ENCODE measurements around the gene XPNPEP1.
A peak's percentile ranks its signal among the peaks of the same experiment; 100 is the strongest.

Gene XPNPEP1

DNA sequence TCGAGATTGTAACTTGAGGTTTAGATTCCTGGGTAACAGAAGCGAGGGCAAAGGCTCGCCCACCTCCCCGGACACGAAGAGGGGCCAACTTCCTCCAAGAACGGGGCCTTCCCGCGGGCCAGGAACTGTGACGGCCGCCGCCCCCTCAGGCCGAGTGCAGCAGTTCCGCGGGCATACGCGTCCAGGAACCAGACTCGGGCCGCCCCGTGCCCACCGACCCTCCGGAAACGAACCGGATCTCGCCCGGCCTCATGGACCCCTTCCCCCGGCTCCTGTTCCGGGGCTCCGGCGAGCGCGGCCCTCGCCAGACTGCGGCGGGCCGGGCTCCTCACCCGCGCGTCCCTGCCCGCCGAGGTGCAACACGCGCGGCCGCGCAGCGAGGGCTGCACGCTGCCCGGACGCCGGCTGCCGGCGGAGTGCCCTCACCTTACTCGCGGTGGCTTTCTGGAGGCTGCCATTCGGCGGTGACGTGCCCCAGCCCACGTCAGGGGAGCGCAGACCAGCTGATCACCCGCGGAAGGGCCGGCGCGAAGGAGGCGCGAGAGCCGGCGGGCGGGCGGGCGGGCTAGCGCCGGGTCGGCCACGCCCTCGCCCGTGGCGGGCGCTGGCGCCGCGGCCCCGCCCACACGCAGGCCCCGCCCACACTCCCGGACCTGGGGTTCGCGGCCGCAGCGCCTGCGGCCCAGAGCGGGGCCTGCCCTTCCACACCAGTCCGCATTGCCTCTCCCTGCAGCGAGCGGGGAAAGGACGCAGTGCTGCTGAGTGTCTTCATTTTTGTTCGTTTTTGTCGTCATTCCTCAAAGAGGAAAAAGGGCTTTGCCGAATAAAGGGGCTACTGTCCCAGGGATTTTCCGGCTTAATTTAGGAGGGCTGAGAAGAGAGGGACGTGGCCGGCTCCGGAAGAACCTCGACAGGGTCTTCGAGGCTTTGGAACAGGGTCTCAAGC is at the start of gene XPNPEP1:
TSS of gene XPNPEP1 (minus strand) at position 536 of the 946 bp plus-strand sequence. CDS start at position 458, 78 bp downstream.
- peak; percentile 92 for DNase-seq

DNA sequence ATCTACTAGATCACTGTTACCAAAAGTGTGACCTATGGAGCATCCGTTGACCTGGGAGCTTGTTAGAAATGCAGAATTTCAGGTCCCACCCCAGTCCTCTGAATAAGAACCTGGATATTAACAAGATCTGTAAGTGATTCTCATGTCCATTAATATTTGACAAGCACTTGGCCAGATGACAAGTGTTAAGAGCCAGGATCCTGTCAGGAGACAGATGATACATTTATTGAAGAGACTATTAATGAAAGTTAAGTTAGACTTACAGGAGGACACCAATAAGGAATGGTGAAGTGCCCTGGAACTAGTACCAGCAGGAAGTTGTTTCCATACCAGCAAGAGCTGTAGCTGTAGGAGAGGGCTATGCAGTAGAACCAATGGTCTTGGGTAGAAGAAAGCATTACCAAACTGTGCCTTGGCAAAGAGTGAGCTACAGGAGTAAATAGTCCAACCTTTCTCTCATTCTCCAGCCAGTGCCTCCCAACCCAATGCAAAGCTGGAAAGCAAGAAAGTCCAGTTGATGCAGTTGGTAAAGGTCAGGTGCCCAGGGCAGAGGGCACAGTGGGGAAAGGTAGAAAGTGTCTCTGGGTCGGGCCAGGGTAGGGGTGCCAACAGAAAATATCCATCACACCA is 49.2 kb upstream of the XPNPEP1 start:
- DNase-seq: no peak

DNA sequence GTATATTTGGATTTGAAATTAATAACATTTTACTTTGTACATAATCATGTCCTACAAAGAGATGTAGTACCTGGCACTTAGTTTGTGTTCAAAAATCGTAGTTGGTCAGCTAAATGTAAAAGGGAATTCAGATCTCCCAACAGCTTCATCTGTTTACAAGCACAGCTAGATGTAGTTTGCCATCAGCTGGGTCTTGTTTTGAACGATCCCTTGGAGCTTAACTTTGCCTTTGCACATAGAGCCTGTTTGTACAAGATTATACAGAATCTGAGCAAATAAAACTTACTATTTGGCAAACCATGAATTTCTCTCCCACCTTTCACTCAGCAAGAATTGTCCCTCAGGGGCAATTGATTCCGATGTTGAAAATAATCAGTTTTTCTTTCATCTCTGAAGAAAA is 48.3 kb upstream of the XPNPEP1 start:
- no peak for DNase-seq

DNA sequence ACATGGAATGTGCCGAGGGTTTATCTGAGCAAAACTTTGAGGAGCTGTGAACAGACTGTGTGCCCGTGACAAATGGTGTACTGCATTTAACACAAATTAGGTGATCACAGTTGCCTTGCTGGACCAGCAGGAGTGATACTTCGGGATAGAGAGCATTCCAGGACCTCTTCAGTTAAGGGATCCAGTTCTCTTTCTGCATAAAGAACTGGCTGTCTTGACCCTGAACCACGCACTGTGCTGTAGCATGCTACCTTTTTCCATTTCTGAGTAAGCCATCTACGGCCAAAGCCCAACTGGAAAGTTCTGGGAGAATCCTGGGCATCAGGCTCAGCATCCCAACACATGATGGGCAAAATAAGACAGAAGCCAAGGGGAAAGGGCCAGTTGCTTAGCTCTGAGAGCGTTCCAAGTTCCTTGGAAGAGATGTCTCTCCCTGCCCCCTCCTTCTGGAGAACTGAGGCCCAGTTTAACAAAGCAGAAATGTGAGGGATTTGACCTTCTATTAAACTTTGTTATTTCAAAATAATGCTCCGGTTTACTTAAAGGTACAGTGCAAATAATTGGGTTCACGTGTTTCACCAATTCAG is 46.5 kb upstream of the XPNPEP1 start:
- DNase-seq: no peak

DNA sequence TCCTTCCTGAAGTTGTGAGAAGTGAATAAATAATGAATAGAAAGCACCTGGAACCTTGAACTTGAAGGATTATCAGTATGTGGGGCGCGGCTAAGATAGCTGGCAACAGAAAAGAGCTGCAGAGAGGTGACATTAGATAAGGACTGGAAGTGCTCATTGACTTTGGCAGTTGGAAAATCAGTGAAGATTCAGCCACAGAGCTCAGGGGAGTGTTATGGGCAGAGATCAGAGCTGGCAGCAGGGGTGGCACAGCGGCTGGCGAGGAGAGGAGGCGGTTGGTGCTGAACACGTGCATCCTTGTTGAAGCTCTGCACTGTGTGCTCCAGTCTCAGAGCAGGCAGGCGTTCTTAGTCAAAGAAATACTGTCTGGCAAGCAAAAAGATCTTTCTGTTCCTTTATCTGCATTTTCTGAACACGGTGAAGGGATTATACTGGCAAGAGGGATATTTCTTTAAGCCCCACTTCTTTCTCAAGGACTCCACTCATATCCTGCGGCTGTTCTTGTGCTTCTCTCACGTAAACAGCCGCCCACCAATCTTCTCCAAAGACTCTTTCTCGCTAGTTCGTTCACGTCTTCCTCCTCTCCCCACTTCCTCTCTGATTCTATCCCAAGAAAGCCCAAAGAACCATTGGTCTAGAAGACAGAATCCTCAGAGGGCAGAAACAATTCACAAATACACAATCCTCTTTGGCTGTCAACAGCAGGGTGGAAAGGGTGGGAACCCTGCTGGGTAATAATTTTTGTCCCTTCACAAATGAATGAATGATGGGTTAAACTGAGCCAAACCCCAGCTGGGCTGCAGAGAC is 45.8 kb upstream of the XPNPEP1 start:
- DNase-seq: no peak

DNA sequence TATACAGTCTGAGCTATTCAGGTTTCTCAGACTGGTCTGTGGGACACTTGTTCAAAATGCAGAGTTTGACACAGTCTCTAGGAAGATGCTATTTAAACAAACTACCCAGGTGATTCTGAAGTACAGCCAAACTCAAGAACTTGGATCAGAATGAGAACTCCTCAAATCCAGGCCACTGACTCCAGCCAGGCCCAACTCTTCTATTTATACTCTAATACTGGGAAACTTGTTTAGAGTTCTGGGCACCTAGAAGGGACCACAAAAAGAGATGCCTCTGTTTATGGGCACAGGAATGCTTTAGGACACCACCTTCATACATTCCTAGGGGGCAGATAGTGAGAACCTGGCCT is 44.4 kb upstream of the XPNPEP1 start:
- DNase-seq: no peak

DNA sequence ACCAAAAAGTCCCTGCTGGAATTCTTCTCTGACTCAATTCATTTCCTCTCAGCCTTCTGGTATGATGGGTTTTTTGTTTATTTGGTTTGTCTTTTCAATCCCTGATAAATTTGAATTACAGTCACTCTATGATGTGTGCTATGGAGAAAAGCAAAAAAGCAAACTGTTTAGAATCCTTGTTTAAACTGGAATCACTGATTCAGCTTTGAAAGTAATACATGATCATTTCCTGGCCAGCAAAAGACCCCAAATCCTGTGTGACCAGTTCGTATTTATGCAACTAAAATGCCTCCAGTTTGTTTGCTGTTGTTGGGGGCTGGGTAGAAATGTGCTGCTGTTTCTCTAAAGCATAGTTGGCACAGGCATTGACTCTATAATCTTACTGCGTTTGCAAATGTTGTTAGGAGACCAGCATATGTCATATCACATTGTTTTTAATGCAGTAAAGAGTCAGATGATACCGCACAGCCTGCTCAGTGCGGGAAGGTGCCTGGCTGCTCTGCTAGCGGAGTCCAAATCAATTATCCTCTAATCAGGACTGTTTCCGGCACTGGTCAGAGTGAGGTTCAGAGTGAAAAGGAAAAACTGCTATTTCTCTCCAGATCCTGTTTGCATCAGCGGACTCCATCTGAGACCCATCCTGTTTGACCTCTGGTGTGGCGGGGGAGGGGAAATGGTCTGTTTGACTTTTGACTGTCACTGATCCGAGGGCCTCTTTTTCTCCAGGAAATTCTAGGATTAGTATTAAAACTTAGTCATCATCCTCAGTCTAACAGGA is 43.8 kb upstream of the XPNPEP1 start:
- DNase-seq: peak; percentile 69

DNA sequence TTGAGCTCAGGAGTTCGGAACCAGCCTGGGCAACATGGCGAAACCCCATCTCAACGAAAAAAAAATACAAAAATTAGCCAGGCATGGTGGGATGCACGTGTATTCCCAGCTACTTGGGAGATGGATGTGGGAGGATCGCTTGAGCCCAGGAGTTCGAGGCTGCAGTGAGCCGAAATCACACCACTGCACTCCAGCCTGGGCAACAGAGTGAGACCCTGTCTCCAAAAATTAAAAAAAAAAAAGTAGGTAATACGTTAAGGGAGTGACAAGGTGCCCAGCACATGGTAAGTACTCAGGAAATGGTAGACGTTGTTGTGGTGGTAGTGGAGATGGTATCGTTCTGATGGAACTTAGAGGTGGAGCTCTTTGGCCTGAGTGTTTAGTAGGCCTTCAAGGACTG is 41.0 kb upstream of the XPNPEP1 start:
- DNase-seq: no peak

DNA sequence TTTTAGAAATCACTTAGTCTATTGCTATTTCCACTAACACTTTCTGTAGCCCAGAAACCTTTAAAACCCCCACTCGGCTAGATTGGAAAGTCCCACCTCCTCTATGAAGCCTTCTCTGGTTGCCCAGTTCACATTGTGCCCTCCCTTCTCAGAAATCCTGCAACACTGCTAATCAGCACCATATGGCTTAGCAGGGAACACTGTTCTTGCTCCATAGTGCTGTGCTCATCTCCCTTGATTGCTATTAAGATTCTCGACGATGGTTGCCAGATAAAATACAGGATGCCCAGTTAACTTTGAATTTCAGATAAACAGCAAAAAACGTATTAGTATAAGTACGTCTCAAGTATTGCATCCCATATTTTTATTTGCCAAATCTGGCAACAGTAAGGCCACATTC is 40.1 kb upstream of the XPNPEP1 start:
- no peak for DNase-seq

DNA sequence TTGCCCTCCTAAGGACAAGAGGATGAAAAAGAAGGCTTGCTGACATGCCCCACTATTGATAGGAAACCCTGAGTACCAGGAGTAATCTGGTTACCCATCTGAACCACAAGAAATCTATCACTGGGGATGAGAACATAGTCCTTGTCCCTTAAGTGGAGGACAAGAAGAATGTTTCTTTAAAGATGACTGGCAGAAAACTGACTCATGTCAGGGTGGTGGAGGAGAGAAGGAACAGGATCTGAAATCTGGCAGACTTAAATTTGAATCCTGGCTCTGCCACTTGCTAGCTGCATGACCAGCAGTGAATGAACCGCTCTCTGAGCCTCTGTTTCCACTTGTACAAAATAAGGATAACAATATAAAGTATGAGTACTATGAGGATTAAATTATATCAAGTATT is 38.9 kb upstream of the XPNPEP1 start:
- DNase-seq: peak; percentile 24

DNA sequence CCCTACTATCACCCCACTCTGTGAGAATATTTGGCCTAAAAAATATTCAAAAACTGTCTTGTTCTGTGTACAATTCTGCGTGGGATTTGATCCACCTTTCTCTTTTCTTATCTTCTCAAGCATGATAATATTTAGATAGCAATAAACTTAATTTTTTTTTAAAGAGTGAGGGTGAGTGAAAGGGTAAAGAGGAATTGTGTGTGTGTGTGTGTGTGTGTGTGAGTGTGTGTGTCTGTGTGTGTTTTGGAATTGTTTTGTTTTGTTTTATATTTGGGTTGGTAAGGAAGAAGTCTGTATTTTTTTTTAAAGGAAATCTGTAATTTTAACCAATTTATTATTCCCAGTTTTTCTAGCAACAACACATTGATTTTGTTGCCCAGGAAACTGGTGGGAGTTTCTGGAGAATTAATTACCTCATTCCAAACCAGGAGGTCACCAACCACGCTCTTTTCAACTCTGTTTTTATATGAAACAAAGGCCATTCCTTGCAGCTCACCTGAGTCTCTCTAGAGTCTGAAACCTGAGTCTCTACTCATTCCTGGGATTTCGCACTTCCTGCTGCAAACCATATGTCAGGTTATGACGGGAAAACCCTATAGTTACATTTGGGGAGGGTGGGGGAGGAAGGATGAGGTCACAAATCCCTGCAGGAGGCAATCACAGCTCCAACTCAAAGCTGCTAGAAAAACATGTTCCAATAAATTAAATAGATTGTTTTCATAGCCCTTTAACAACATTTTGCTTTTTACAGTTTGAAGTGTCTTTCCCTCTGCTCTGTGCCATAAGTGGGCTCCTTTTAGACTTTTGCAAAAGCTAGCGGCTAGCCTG is 38.1 kb upstream of the XPNPEP1 start:
- peak; percentile 50 for DNase-seq

DNA sequence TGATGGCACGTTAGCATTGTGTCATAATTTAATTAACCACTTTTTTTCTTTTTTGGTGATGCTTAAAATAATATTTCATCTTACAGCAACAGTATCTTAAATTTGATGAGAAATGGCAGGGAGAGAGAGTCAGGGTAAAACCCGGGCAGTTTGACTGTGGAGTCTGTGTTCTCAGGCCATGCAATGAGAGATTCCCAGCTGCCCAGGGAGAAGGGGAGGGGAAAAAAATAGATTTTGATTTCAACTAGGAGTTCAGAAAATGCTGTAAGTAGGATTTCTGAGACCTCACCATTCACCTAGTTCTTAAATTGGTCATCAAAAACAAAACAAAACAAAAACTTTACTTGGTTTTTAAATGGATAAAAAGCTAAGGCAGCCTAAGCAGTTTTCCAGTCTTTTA is 37.4 kb upstream of the XPNPEP1 start:
- no peak for DNase-seq

DNA sequence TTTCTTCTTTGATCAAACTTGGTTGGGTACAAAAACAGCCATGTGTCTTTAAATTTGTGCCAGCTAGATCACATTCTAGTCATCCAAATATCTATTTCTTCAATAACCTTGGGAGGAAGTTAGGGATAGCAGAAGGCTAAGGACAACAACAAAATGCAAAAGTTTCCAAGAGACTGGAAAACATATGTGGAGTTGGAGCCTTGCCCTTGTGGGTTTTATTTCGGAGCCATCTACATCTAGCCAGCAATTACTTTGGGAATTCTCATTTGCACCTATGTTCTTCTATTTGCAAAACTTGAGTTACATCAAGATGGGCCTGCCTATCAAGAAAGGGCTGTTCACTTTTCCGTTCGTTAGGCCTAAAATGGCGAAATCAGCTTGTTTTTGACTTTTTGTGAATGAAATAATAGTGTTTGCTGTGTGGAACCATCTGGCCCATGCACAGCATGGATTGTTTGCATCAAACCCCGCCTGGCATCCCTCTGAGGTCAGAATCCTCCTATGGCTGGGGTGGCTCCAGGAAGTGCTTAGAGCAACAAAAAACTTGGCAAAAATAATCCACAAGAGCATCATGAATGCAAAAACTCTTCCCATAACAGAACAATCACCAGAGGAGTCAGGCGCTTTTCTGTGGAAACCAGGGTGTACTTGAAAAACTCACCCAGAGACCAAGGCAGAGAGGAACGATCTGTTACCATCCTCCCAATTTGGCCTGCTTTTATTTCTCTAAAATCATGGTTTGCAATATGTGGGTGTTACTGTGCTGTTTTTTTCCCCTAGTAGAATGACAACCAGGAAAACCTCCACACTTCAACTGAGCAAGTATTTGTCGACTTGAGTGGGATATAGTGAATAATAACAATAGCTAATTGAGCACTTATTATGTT is 36.2 kb upstream of the XPNPEP1 start:
- peak; percentile 40 for DNase-seq

DNA sequence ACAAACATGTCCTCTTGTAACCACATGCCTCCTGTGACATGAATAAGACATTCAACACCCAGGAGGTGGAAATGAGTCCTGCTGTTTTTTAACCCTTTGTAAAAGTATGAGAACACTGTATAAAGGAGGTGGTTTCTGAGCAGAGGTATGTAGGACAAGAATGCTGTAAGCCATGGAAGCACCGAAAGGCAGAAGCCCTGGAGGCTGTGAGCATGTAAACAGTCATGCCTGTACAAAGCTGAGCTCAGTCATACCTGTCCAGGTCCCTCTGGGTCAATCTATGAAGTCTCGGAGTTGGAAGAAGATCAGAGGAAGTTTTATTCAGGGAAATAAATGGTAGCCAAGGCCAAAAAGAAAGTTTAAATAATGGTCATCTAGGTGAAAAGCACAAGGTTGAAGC is 34.7 kb upstream of the XPNPEP1 start:
- DNase-seq: no peak

DNA sequence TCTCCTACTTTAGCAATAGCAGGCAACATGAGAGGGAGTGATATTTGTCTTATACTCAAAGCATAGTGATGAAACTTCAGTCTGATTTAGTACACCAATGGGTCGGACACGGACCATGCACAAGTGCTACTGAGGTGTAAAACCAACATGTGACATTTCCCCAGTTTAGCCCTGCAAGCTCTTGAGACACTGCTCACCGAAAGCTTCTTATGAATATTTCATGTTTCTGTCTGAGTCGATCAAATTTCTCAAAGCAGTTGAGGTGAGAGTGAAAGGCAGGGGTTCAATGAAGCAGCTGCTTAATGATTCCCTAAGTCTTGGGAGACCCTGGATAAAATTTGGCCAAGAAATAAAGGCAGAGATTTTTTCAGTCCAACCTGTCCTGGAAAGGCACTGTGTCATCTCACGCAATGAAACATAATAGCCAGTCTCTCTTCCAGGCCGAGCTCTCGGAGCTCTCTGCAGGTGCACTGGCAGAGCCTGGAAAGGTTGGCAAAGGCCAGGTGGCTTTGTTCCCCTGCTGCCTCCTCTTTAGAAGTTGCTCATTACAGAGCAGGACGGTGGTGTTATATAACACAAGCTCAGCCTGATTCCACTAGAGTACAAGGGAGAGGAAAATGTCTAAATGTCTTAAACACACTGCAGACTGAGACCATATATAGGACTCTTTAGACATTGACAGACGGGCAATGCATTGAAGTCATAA is 33.9 kb upstream of the XPNPEP1 start:
- DNase-seq: peak; percentile 81

DNA sequence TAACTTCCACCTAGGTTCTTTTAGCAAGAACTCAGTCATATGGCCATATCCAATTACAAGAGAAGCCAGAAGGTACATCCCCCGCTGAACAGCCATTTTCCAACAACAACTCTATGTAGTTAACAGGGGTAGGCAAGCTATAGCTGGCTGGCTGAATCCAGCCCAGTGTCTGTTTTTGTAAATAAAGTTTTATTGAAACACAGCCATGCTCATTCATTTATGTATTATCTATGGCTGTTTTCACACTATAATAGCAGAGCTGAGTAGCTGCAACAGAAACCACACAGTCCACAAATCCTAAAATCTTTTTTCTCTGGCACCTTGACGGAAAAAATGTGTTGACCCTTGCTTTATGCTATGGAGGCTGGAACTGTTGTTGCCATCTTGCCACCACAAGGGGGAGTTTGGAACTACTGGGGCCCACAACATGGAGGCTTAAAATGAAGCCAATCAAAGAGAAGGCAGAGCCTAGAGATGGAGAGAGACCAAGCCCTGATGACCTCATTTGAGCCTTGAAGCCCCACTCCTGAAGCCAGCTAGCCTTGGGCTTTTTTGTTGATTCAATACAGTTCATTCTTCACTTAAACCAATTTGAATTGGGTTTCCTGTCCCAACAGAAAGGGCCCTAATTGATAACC is 33.3 kb upstream of the XPNPEP1 start:
- DNase-seq: peak; percentile 38

DNA sequence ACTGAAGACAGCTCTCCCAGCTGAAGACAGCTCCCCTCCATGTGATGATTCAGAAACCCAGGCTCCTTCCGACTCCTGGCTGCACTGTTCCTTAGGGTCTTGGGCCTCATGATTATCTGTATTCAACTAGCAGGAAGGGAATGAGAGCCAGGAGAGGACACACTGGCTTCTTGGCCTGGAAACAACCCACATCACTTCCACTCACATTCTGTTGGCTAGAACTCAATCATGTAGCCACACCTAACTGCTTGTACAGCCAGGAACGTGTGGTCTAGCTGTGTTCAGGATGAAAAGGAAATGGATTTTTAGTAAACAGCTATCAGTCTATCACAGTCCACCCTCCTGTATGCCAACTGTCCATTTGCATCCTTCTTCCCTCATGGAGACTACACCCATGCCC is 30.5 kb upstream of the XPNPEP1 start:
- DNase-seq: no peak

DNA sequence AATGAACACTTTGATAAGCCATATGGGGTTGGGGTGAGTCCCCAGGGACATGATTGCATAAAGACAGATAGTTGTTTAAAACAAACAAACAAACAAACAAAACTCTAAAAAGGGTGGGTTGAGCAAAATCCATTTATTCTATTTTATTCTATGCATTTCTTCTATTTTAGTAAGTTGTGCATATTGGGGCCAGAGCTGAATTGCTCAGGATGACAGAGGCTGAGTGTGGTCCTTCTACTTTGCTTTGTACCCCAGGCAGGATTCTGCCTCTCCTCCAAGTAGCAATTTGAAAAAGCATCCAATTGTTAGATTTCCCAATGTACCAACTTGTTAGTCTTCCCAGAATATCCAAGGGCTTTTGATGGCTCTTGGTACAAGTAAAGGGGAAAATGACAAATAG is 29.2 kb upstream of the XPNPEP1 start:
- DNase-seq: no peak
